Prostate gland (tissue), 2 donors: ENCODE results near the gene ADRM1.

Experiments
- CTCF ChIP-seq, 4 experiments: fragments of 200-600 bp in 2 of 4; fragments of 450-650 bp in 2 of 4; sonication (generic) in 2 of 4; IDR thresholded peaks; 1 replicate in 3 of 4; 2 replicates in 1 of 4; pipeline ENCODE4 v1.5.1; 2016 to 2019; ENCODE audit warnings: antibody characterized with exemption in 4 of 4, mild to moderate bottlenecking in 2 of 4, moderate library complexity in 2 of 4
- POLR2A ChIP-seq: fragments of 450-650 bp; IDR thresholded peaks from one replicate; pipeline ENCODE4 v1.6.1; 2016; ENCODE audit warnings: antibody characterized with exemption, mild to moderate bottlenecking
- POLR2AphosphoS5 ChIP-seq: sonication (generic); formaldehyde crosslinking; IDR thresholded peaks from one replicate; pipeline ENCODE4 v1.6.1; 2017; ENCODE audit warnings: antibody characterized with exemption

GRCh38 chr20:62313021-62313420 is 10.2 kb downstream of the ADRM1 start:
- TF ChIP-seq CTCF (IDR thresholded peaks at IDR 0.05) (no peak), POLR2AphosphoS5 (no peak), POLR2A (no peak)
